Neural cell (in vitro differentiated cells): Measurements from ENCODE around the gene EPHA5. TPM values are rescaled to one million over a fixed set of nuclear protein-coding genes. Genes with fewer than 3 reads are reported as not detected.

Experiments
- H2AFZ ChIP-seq: fragments of 200-600, 300-800 bp; sonication (generic), shearing (Covaris generic); 2 replicates; pipeline ENCODE4 v1.6.0; 2014; ENCODE audit warnings: low read depth, mild to moderate bottlenecking, antibody characterized with exemption, low read length, moderate library complexity
- H3F3A ChIP-seq: fragments of 200-600 bp; shearing (Covaris generic); 2 replicates; pipeline ENCODE4 v1.6.1; 2016; ENCODE audit warnings: mild to moderate bottlenecking, moderate library complexity, mixed read lengths, antibody characterized with exemption, low read length; ENCODE audit not compliant: insufficient read depth, poor library complexity, severe bottlenecking
- H3K27ac ChIP-seq: fragments of 200-600, 300-800 bp; sonication (generic), shearing (Covaris generic); 2 replicates; pipeline ENCODE4 v1.5.1; 2014; ENCODE audit warnings: mild to moderate bottlenecking, low read length, moderate library complexity
- H3K27me3 ChIP-seq: fragments of 300-800, 200-600 bp; sonication (generic), shearing (Covaris generic); 2 replicates; pipeline ENCODE4 v1.6.0; 2014; ENCODE audit warnings: mild to moderate bottlenecking, low read depth, low read length, moderate library complexity; ENCODE audit not compliant: insufficient read depth
- H3K36me3 ChIP-seq: fragments of 300-800, 200-600 bp; sonication (generic), shearing (Covaris generic); 2 replicates; pipeline ENCODE4 v1.5.1; 2014; ENCODE audit warnings: mild to moderate bottlenecking, antibody characterized with exemption, low read length, moderate library complexity; ENCODE audit not compliant: insufficient read depth
- H3K4me2 ChIP-seq: fragments of 300-800, 200-600 bp; sonication (generic), shearing (Covaris generic); 2 replicates; pipeline ENCODE4 v1.6.0; 2014; ENCODE audit warnings: mild to moderate bottlenecking, low read length
- H3K4me3 ChIP-seq: fragments of 300-800, 200-600 bp; sonication (generic), shearing (Covaris generic); 2 replicates; pipeline ENCODE4 v1.5.1; 2014; ENCODE audit warnings: mild to moderate bottlenecking, low read length, moderate library complexity
- H3K79me2 ChIP-seq: fragments of 200-600 bp; shearing (Covaris generic); replicated peaks from 2 replicates; pipeline ENCODE4 v1.6.0; 2014; ENCODE audit warnings: mild to moderate bottlenecking, low read length, moderate library complexity; ENCODE audit not compliant: insufficient read depth
- H3K9ac ChIP-seq: fragments of 300-800, 200-600 bp; sonication (generic), shearing (Covaris generic); 2 replicates; pipeline ENCODE4 v1.6.1; 2016; ENCODE audit warnings: mild to moderate bottlenecking, low read length, mixed read lengths
- H3K9me2 ChIP-seq: fragments of 200-600 bp; shearing (Covaris generic); 2 replicates; pipeline ENCODE4 v1.6.1; 2016; ENCODE audit warnings: mild to moderate bottlenecking, low read length, mixed read lengths; ENCODE audit not compliant: insufficient read depth
- H3K9me3 ChIP-seq: fragments of 200-600, 300-800 bp; sonication (generic), shearing (Covaris generic); 2 replicates; pipeline ENCODE4 v1.6.1; 2016; ENCODE audit warnings: mild to moderate bottlenecking, mixed run types, low read length, moderate library complexity, mixed read lengths
- H4K20me1 ChIP-seq: fragments of 200-600 bp; shearing (Covaris generic); 2 replicates; pipeline ENCODE4 v1.6.1; 2016; ENCODE audit warnings: mild to moderate bottlenecking, mixed run types; ENCODE audit not compliant: insufficient read depth
- CTCF ChIP-seq: fragments of 450-650 bp; IDR thresholded peaks from 2 replicates; pipeline ENCODE4 v1.5.1; 2014; ENCODE audit warnings: antibody characterized with exemption, mild to moderate bottlenecking, moderate library complexity; ENCODE audit not compliant: poor library complexity, severe bottlenecking
- EP300 ChIP-seq: fragments of 450-650 bp; conservative IDR thresholded peaks from 2 replicates; pipeline ENCODE4 v1.6.1; 2014; ENCODE audit warnings: antibody characterized with exemption, mild to moderate bottlenecking, moderate library complexity; ENCODE audit not compliant: poor library complexity, severe bottlenecking
- EZH2 ChIP-seq: fragments of 200-600, 300-800 bp; shearing (Covaris generic), sonication (generic); IDR thresholded peaks from 2 replicates; pipeline ENCODE4 v1.6.1; 2014; ENCODE audit warnings: antibody characterized with exemption, low read length, borderline replicate concordance, mild to moderate bottlenecking; ENCODE audit not compliant: insufficient read depth, poor library complexity, severe bottlenecking
- MXI1 ChIP-seq: fragments of 450-650 bp; conservative IDR thresholded peaks from 2 replicates; pipeline ENCODE4 v1.6.1; 2014; ENCODE audit warnings: antibody characterized with exemption, mild to moderate bottlenecking; ENCODE audit not compliant: poor library complexity, severe bottlenecking
- POLR2AphosphoS5 ChIP-seq: IDR thresholded peaks from 2 replicates; pipeline ENCODE4 v1.6.1; 2012
- RAD21 ChIP-seq: fragments of 450-650 bp; conservative IDR thresholded peaks from 2 replicates; pipeline ENCODE4 v1.6.1; 2014; ENCODE audit warnings: antibody characterized with exemption, mild to moderate bottlenecking, moderate library complexity
- REST ChIP-seq: IDR thresholded peaks from 2 replicates; pipeline ENCODE4 v1.6.1; 2012; ENCODE audit warnings: borderline replicate concordance
- SMC3 ChIP-seq: fragments of 450-650 bp; conservative IDR thresholded peaks from 2 replicates; pipeline ENCODE4 v1.6.1; 2014; ENCODE audit warnings: antibody characterized with exemption, mild to moderate bottlenecking, moderate library complexity; ENCODE audit not compliant: poor library complexity
- TAF1 ChIP-seq: IDR thresholded peaks from 2 replicates; pipeline ENCODE4 v1.6.1; 2012; ENCODE audit warnings: low read depth
- polyA plus RNA-seq: library from polyadenylated mRNA; depleted of rRNA; stranded (reverse); fragments of >200 nt; gene quantifications from 2 replicates; pipeline ENCODE4 v1.2.3, GENCODE V29; 2014

The EPHA5 gene
- polyA plus RNA-seq, 1 donor from 2014 or later = 4.3 TPM

GRCh38 chr4:65287071-65287470, 383.2 kb downstream of the EPHA5 start:
- H3K9ac ChIP-seq = no peak overlapping the region
- no peaks in the 10 kb centered on the region for H3K27me3 ChIP-seq
- no peaks in the 10 kb centered on the region for H3K36me3 ChIP-seq
- H2AFZ ChIP-seq = no peak overlapping the region
- H3K4me2 ChIP-seq = no peak overlapping the region
- no peaks in the 10 kb centered on the region for H4K20me1 ChIP-seq
- H3K27ac ChIP-seq = no peak overlapping the region
- TF ChIP-seq EZH2 (no peak), POLR2AphosphoS5 (no peak), CTCF (no peak), MXI1 (no peak), RAD21 (no peak), TAF1 (no peak), REST (no peak), EP300 (no peak), SMC3 (no peak)
- H3F3A ChIP-seq = no peaks in the 10 kb centered on the region
- H3K4me3 ChIP-seq = no peak overlapping the region
- H3K9me3 ChIP-seq = no peaks in the 10 kb centered on the region
- no peaks in the 10 kb centered on the region for H3K79me2 ChIP-seq
- no peaks in the 10 kb centered on the region for H3K9me2 ChIP-seq
